Effector memory CD8-positive, alpha-beta T cell (primary cell): ENCODE measurements around the gene CUBN.

Source experiments
- ATAC-seq: fragments of 150-1000 bp; cut with Tn5 transposase; replicated peaks from 2 replicates; pipeline ENCODE4 v1.10.0; 2021; ENCODE audit warnings: mild to moderate bottlenecking, moderate library complexity
- DNase-seq, 3 experiments: peaks; one replicate each; pipeline ENCODE4 v3.0.0; 2021
- H3K27ac Mint-ChIP-seq, 2 donors: one replicate each; pipeline ENCODE4 v1.8.0; 2022; ENCODE audit warnings: mild to moderate bottlenecking in 2 of 2, mixed read lengths in 2 of 2, moderate library complexity in 2 of 2
- H3K27me3 Mint-ChIP-seq, 2 donors: one replicate each; pipeline ENCODE4 v1.8.0; 2022; ENCODE audit warnings: mixed read lengths in 2 of 2
- H3K36me3 Mint-ChIP-seq: one replicate; pipeline ENCODE4 v1.8.0; 2022; ENCODE audit warnings: mild to moderate bottlenecking, moderate library complexity, mixed read lengths; ENCODE audit not compliant: insufficient read depth
- H3K4me1 Mint-ChIP-seq, 2 donors: one replicate each; pipeline ENCODE4 v1.8.0; 2022; ENCODE audit warnings: low read depth in 2 of 2, mixed read lengths in 2 of 2
- H3K4me3 Mint-ChIP-seq, 2 donors: one replicate each; pipeline ENCODE4 v1.8.0; 2022; ENCODE audit warnings: mild to moderate bottlenecking in 2 of 2, mixed read lengths in 2 of 2, moderate library complexity in 2 of 2
- H3K9me3 Mint-ChIP-seq, 2 donors: one replicate each; pipeline ENCODE4 v1.8.0; 2022; ENCODE audit warnings: mixed read lengths in 2 of 2

Gene CUBN

DNA sequence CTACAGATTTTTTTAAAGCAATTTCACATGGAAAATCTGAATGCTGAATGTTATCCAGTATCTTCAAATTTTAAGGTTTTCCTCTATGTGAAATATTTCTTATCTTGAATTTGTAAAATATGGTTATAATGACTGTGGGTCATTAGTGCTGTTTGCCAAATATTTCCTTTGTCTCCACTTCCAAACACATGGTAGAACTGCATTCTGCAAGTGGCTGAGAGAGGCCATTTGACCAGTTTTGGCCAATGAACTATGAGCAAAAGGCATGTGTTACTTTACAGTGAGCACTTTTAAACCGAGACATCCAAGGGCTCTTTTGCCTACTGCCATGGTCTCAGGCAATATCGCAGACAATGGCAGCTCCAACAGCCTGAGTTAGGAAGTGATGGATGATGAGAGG lies 195.2 kb downstream of the CUBN start:
- DNase-seq: no peak
- Mint-ChIP-seq H3K9me3 (no peaks in the 10 kb centered on the region), H3K27ac (no peak overlapping the region), H3K4me3 (no peak overlapping the region), H3K36me3 (no peaks in the 10 kb centered on the region), H3K4me1 (no peaks in the 10 kb centered on the region), H3K27me3 (no peaks in the 10 kb centered on the region)
- ATAC-seq: no peak

DNA sequence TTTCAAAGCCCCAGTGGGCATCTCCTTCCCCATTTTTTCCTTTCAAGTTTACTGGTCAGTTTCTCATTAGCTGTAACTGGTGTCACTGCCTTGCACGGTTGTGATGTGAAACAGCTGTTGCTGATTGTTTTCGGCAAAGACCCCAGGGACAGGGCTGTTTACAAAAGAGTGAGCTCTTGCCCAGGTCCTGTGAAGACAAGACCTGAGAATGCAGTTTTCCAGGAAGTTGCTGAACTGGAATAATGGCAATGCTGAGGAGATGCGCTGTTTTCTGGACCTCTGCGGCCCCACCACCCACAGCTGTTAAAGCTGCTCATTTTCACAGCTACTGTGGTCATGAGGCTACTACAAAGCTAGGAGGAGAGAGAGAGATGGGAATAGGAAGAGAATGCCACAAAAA lies 195.8 kb downstream of the CUBN start:
- H3K27me3 Mint-ChIP-seq: no peaks in the 10 kb centered on the region
- H3K4me3 Mint-ChIP-seq: no peak overlapping the region
- H3K36me3 Mint-ChIP-seq: no peaks in the 10 kb centered on the region
- ATAC-seq (no peak), DNase-seq (no peak)
- no peak overlapping the region for H3K27ac Mint-ChIP-seq
- no peaks in the 10 kb centered on the region for H3K4me1 Mint-ChIP-seq
- H3K9me3 Mint-ChIP-seq: no peaks in the 10 kb centered on the region

DNA sequence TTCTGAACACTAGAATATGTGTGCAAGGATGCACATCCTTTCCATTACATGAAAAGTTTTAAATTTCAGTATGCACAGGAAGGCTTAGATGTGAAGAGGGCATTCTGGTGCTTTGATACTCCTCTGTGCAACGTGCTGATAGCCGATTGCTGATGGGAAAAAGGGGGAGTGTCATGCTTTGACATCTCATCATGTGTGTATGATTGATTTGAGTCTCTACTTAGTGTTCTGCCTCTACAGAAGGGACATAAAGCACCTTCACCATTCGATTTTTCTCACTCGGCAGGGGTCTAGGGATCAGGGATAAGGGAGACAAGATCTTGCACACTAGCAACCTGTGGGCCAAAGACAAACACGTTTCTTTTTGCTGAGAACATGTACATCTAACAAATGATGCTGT lies 197.7 kb downstream of the CUBN start:
- ATAC-seq: no peak
- no peaks in the 10 kb centered on the region for H3K27me3 Mint-ChIP-seq
- H3K4me1 Mint-ChIP-seq: no peaks in the 10 kb centered on the region
- H3K4me3 Mint-ChIP-seq: no peak overlapping the region
- H3K9me3 Mint-ChIP-seq: no peaks in the 10 kb centered on the region
- H3K36me3 Mint-ChIP-seq: no peaks in the 10 kb centered on the region
- DNase-seq: no peak
- no peak overlapping the region for H3K27ac Mint-ChIP-seq

DNA sequence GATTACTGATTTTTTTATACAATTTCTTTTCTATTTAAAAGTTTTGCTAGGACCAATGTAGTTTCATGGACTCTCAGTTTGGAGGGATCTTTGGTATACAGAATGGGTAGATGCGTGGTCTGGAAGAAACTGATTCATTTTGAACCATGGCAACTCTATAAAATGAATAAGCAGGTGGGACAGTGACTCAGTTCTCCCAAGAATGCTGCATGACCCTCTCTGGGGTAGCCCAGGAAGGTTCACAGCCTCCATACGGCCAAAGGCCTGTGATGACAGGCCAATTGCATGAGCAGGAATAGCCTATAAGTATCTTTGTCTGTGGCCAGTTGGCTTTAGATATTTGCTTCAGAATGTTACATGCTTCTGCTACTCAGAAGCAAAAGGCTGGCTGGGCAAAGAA lies 199.1 kb downstream of the CUBN start:
- DNase-seq (no peak), ATAC-seq (no peak)
- H3K9me3 Mint-ChIP-seq: no peaks in the 10 kb centered on the region
- no peaks in the 10 kb centered on the region for H3K36me3 Mint-ChIP-seq
- no peaks in the 10 kb centered on the region for H3K4me1 Mint-ChIP-seq
- H3K27ac Mint-ChIP-seq: no peak overlapping the region
- H3K27me3 Mint-ChIP-seq: no peaks in the 10 kb centered on the region
- H3K4me3 Mint-ChIP-seq: no peak overlapping the region

DNA sequence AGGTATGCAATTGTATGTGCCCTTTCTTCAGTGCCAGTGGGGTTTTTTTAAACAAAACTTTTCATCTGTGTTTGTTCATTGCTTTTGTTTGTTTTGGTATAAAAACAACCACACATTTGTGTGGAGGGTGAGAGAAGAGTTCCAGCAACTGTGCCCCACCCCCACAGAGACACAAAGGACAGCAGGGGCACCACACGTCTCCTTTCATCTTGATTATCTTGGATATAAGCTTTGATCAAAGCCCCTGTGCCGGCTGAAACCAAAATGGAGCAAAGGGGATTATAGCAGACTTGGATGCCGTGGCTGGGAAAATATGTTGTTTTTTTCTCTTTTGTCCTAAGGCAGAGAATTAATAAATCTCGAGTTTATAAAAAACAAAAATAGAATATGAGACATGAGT lies 200.5 kb downstream of the CUBN start:
- no peak overlapping the region for H3K4me3 Mint-ChIP-seq
- no peaks in the 10 kb centered on the region for H3K9me3 Mint-ChIP-seq
- ATAC-seq (no peak), DNase-seq (no peak)
- no peaks in the 10 kb centered on the region for H3K27me3 Mint-ChIP-seq
- H3K4me1 Mint-ChIP-seq: no peaks in the 10 kb centered on the region
- no peaks in the 10 kb centered on the region for H3K36me3 Mint-ChIP-seq
- no peak overlapping the region for H3K27ac Mint-ChIP-seq

DNA sequence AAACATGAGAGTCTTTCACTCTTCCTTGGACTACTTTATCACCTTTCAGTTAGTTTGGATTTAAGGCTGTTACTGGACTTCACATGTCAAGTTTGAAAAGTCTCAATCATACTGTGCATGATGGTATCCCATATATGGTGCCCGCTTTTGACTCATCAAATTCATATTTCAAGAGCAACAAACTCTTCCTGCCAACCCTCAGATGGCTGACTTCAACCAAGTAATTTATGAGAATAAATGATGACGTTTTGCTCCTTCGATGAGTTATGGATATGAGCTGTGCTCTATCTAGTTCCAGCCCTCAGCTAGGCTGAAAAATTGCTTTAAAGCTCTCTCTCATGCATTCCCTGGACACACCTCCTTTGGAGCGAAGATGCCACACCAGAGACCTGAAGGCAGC lies 202.1 kb downstream of the CUBN start:
- H3K27ac Mint-ChIP-seq: no peak overlapping the region

DNA sequence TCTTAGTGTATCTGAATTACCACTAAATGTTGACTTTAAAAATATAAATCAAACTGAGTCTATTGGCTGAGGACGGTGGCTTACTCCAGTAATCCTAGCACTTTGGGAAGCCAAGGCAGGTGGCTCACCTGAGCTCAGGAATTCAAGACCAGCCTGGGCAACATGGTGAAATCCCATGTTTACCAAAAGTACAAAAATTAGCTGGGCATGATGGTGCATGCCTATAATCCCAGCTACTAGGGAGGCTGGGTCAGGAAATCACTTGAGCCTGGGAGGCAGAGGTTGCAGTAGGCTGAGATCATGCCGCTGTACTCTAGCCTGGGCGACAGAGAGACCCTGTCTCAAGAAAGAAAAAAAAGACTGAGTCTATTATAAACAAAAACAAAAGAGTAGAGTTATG lies 205.9 kb downstream of the CUBN start:
- no peak for ATAC-seq
- Mint-ChIP-seq H3K4me1 (no peaks in the 10 kb centered on the region), H3K27me3 (no peaks in the 10 kb centered on the region), H3K27ac (no peak overlapping the region), H3K9me3 (no peaks in the 10 kb centered on the region), H3K36me3 (no peaks in the 10 kb centered on the region), H3K4me3 (no peak overlapping the region)
- DNase-seq: no peak

More for the DNA sequence above, 202.1 kb downstream of the CUBN start:
- ATAC-seq (no peak), DNase-seq (no peak)
- no peaks in the 10 kb centered on the region for H3K27me3 Mint-ChIP-seq
- H3K36me3 Mint-ChIP-seq: no peaks in the 10 kb centered on the region
- no peaks in the 10 kb centered on the region for H3K9me3 Mint-ChIP-seq
- H3K4me3 Mint-ChIP-seq: no peak overlapping the region
- H3K4me1 Mint-ChIP-seq: no peaks in the 10 kb centered on the region

DNA sequence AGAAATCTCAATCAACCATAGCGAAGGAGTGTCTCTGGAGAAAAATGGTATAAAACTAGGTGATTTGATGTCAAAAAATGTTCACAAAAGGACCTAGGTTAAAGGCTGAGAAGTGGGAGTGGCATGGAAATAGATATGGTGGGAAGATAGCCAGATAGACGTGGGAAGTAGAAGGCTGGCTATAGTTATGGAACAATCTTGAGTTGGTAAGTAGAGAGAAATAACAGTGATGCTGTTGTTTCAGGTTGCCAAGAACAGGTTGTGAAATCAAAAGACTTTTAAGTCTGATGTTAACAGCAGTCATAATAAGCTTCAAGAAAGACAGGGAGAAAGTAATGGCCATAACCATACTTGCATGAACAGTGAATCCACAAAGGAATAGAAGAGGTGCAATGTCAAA lies 206.3 kb downstream of the CUBN start:
- H3K27me3 Mint-ChIP-seq: no peaks in the 10 kb centered on the region
- no peaks in the 10 kb centered on the region for H3K36me3 Mint-ChIP-seq
- H3K9me3 Mint-ChIP-seq: no peaks in the 10 kb centered on the region
- DNase-seq: no peak
- ATAC-seq: no peak
- H3K4me3 Mint-ChIP-seq: no peak overlapping the region
- H3K27ac Mint-ChIP-seq: no peak overlapping the region
- H3K4me1 Mint-ChIP-seq: no peaks in the 10 kb centered on the region

DNA sequence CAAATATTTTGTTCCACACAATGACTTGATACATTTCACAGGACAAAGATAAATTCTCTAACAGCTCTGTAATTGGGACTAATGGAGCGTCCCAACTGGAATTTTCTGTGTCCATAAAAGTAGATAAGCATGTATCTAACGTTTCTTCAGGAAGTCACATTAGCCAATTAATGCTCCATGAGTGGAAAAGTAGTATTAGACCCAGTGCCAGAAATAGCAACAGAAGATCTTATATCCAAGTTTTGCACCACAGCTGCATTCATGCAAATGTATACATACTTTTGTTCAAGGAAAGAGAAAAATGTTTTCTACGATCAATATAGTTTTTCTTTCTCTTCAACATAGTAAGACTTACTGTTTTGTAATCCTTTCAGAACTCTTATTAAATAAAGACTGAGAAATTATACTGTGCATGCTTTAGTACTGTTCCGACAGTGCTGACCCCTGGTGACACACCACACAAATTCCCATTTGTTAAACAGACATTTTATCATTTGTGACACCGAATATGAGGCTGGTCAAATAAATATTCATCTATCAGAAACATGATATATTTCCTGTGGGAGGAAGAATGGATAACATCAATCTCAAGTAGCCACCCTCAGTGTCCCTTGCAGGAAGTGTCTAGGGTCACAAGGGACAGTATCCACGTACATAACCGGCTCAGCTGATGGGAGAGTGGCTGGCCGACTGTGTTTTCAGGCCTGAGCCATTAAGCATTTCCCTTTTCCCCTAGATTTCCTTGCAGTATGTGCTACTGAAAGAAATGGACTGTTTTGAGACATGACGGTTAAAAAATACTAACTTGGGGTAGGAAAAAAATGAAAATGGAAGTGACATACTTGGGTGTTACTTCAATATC lies 210.3 kb downstream of the CUBN start:
- H3K4me1 Mint-ChIP-seq: peaks cover 0 to 3% of the 10 kb centered on the region in 2 donors
- no peaks in the 10 kb centered on the region for H3K36me3 Mint-ChIP-seq
- ATAC-seq: no peak
- H3K9me3 Mint-ChIP-seq: no peaks in the 10 kb centered on the region
- DNase-seq: no peak
- H3K4me3 Mint-ChIP-seq: no peak overlapping the region
- no peak overlapping the region for H3K27ac Mint-ChIP-seq
- no peaks in the 10 kb centered on the region for H3K27me3 Mint-ChIP-seq

DNA sequence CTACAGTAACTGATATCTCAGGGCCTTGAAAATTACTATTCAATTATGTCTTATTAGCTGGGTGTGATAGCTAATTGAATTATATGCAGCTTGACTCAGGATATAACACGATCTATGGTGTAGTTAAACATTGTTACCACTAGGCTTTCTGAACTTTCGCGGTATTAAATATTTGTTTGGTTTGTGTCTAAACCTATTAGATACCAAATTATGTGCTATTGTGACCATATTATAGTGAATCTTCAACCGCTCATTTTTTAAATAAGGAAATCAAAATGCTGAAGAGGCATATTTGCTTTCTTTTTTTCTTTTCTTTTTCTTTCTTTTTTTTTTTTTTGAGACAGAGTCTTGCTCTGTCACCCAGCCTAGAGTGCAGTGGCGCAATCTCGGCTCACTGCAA lies 213.1 kb downstream of the CUBN start:
- DNase-seq: no peak
- ATAC-seq: no peak
- peaks cover 0 to 3% of the 10 kb centered on the region in 2 donors for H3K4me1 Mint-ChIP-seq
- H3K9me3 Mint-ChIP-seq: no peaks in the 10 kb centered on the region
- H3K27me3 Mint-ChIP-seq: no peaks in the 10 kb centered on the region
- no peak overlapping the region for H3K4me3 Mint-ChIP-seq
- peaks cover 2% of the 10 kb centered on the region for H3K36me3 Mint-ChIP-seq
- H3K27ac Mint-ChIP-seq: no peak overlapping the region

DNA sequence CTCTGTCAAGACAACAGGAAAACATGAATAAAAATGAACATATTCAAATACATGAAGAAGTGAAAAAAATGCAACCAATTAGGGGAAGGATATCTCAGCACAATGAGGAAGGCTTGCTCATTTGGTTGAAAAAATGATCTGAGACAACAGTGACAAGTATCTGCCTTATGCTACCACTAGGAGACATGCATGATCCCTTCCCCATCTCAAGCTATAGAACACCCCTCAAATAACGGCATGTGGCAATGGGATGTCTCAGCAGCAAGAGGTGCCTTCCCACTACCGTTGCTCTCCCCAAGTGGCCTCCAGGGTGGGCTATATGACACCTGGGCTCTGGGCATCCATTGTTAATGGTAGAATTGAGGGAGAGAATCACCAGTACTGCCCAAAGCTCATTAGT lies 214.3 kb downstream of the CUBN start:
- Mint-ChIP-seq H3K9me3 (no peaks in the 10 kb centered on the region), H3K27ac (peak overlapping the region; percentile 24 to 41), H3K4me3 (no peak overlapping the region), H3K4me1 (peaks cover 0 to 3% of the 10 kb centered on the region in 2 donors), H3K27me3 (no peaks in the 10 kb centered on the region), H3K36me3 (peaks cover 2% of the 10 kb centered on the region)
- ATAC-seq (peak; percentile 26), DNase-seq (no peak)

DNA sequence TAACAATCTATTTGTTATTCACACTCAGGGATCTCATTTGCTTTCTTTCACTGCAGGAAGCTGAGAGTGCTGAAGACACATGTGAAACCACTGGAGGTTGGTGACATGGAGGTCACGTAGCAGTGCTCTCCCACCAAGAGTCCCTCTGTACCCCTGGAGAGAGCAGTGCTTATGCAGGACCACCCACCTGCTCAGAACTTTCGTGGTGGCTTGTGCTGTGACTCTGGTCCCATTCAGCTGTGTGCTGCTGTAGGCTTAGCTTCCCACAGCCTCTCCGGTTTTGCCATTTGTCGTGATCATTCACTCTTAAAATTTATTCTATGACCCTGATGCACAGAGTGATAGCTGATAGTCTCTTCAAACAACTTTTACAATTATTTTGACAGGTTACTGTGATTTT lies 216.3 kb downstream of the CUBN start:
- Mint-ChIP-seq H3K36me3 (peaks cover 2% of the 10 kb centered on the region), H3K9me3 (no peaks in the 10 kb centered on the region), H3K4me1 (peaks cover 3 to 4% of the 10 kb centered on the region in 2 donors), H3K27me3 (no peaks in the 10 kb centered on the region), H3K27ac (no peak overlapping the region), H3K4me3 (no peak overlapping the region)
- ATAC-seq (no peak), DNase-seq (no peak)

DNA sequence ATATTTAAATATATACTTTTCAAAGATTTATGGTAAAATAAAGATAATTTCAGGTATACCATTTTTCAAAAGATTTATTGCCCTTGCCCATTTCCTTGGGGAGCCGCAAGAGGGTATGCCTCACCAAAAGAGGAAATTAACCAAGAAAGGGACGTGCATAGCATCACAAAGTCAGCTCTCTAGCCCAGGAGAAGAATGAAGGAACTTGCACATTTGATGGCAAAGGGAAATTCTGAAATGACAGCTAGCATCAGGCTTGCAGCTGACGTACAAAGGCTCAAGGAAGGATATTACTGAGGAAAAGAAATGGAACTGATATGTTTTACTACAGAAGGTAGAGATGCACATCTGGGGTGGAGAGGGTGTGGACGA lies 218.8 kb downstream of the CUBN start:
- no peak overlapping the region for H3K4me3 Mint-ChIP-seq
- H3K9me3 Mint-ChIP-seq: no peaks in the 10 kb centered on the region
- H3K27ac Mint-ChIP-seq: no peak overlapping the region
- peaks cover 3 to 4% of the 10 kb centered on the region in 2 donors for H3K4me1 Mint-ChIP-seq
- peaks cover 2% of the 10 kb centered on the region for H3K36me3 Mint-ChIP-seq
- ATAC-seq (no peak), DNase-seq (no peak)
- no peaks in the 10 kb centered on the region for H3K27me3 Mint-ChIP-seq

DNA sequence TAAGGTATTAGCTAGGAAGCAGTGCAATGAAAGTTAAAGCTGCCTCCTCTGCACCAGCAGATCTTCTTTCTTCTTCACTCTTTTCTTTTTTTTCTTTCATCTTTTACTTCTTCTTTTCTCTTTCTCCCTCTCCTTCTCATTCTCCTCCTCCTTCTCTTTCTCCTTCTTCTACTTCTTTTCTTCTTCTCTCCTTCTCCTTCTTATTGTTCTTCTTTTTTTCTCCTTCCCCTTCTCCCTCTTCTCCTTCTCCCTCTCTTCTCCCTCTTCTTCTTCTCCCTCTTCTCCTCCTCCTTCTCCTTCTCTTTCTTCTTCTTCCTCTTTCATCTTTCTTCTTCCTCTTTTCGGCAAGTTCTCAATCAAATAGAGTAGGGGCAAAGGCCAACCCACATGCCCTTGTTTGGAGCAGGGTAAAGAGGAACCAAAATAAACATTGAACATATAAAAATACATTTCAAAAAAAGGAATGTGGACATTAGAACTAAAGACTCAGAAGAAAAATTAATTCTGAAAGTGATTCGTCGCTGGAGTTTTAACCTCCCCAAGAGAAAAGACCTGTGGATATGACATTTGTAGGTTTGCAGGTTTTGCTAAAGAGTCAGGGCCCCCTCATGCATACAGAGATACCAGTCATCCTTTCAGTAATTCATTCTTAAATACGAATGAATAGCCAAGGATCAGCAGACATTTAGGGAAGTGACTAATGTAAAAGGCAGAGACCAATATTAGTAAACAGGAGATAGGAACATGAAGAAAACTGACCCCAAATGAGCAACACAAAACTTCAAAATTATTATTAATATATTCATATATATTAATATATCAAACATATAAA lies 219.4 kb downstream of the CUBN start:
- Mint-ChIP-seq H3K27ac (peak overlapping the region in 1 of 2 donors; percentile 72), H3K4me3 (no peak overlapping the region), H3K9me3 (no peaks in the 10 kb centered on the region), H3K36me3 (peaks cover 2% of the 10 kb centered on the region), H3K27me3 (no peaks in the 10 kb centered on the region), H3K4me1 (peaks cover 0 to 4% of the 10 kb centered on the region in 2 donors)
- ATAC-seq (no peak), DNase-seq (no peak)
